Measurements from ENCODE around the gene ITSN1.

The ITSN1 gene

DNA sequence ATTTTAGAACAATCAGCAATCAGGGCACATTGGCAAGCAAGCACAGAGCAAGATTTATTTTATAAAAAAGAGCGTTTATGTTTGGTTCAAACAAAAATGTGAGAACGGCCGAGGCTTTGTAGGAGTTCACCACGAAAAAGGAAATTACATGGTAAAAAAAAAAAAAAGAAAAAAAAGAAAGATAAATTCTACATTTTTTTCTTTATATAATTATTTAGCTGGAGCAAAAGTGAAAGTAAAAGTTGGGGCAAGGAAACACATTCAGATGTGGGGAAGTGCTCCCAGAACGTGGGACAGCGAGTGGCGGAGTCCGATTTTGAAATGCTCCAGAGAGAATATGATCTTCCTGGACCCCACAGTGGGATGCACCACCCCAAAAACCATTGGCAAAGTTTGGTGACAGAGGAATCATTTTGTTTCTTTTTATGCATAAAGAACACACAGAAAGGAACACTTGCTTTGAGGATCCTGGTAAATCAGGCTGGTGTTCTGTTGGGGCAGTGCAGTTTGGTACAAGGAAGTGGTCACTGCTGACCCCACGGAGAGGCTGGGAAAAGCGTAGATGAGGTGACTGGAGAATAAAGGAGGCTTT, 289.6 kb downstream of the ITSN1 start:
- no peaks in the 10 kb centered on the region for H3K9me3 ChIP-seq
- no peaks in the 10 kb centered on the region for H3K27me3 ChIP-seq
- H3K36me3 ChIP-seq, result no peaks in the 10 kb centered on the region
- peak overlapping the region; percentile 32 for H3K27ac ChIP-seq
- no peak for TF ChIP-seq CTCF (IDR thresholded peaks at IDR 0.05)
- H3K4me3 ChIP-seq (ENCODE audit: low read depth in 1 of 2, low read length in 1 of 2), result peak overlapping the region; percentile 57 to 62
- H3K4me1 ChIP-seq (ENCODE audit: control insufficient read depth in 1 of 2, insufficient read depth in 1 of 2, low read depth in 1 of 2, low read length in 1 of 2), result peaks cover 20 to 22% of the 10 kb centered on the region in 2 experiments

DNA sequence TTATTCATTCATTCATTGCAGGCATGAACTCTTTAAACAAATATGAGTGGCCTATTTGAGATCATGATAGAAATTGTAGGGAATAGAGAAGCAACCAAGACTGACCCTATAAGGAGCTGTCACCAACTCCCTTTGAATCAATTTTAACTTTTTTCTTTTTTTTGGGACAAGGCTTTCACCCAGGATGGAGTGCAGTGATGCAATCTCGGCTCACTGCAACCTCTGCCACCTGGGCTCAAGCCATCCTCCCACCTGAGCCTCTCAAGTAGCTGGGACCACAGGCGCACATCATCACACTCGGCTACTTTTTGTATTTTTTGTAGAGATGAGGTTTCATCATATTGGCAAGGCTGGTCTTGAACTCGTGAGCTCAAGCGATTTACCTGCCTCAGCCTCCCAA, 290.4 kb downstream of the ITSN1 start:
- TF ChIP-seq CTCF (IDR thresholded peaks at IDR 0.05), result no peak
- Histone ChIP-seq H3K4me1 (ENCODE audit: control insufficient read depth in 1 of 2, insufficient read depth in 1 of 2, low read depth in 1 of 2, low read length in 1 of 2) (peaks cover 28 to 30% of the 10 kb centered on the region in 2 experiments), H3K9me3 (no peaks in the 10 kb centered on the region), H3K27me3 (no peaks in the 10 kb centered on the region), H3K27ac (no peak overlapping the region), H3K36me3 (no peaks in the 10 kb centered on the region), H3K4me3 (ENCODE audit: low read depth in 1 of 2, low read length in 1 of 2) (no peak overlapping the region)

GRCh38 chr21:33936301-33937038, 294.2 kb downstream of the ITSN1 start:
- H3K4me1 ChIP-seq (ENCODE audit: control insufficient read depth in 1 of 2, insufficient read depth in 1 of 2, low read depth in 1 of 2, low read length in 1 of 2), result peaks cover 29 to 30% of the 10 kb centered on the region in 2 experiments
- no peak overlapping the region for H3K4me3 ChIP-seq (ENCODE audit: low read depth in 1 of 2, low read length in 1 of 2)
- H3K27ac ChIP-seq, result peak overlapping the region; percentile 48
- TF ChIP-seq CTCF (IDR thresholded peaks at IDR 0.05), result no peak
- no peaks in the 10 kb centered on the region for H3K27me3 ChIP-seq
- H3K36me3 ChIP-seq, result no peaks in the 10 kb centered on the region
- no peaks in the 10 kb centered on the region for H3K9me3 ChIP-seq

- Histone ChIP-seq H3K4me1 (ENCODE audit: control insufficient read depth in 1 of 2, insufficient read depth in 1 of 2, low read depth in 1 of 2, low read length in 1 of 2) (peaks cover 23 to 27% of the 10 kb centered on the region in 2 experiments), H3K9me3 (no peaks in the 10 kb centered on the region), H3K36me3 (no peaks in the 10 kb centered on the region), H3K27ac (peak overlapping the region; percentile 48), H3K4me3 (ENCODE audit: low read depth in 1 of 2, low read length in 1 of 2) (no peak overlapping the region), H3K27me3 (no peaks in the 10 kb centered on the region)
- TF ChIP-seq CTCF (IDR thresholded peaks at IDR 0.05), result no peak
Observed at GRCh38 chr21:33937146-33937545, 294.8 kb downstream of the ITSN1 start.

GRCh38 chr21:33937931-33938339, 295.6 kb downstream of the ITSN1 start:
- TF ChIP-seq CTCF (IDR thresholded peaks at IDR 0.05), result no peak

More at GRCh38 chr21:33937931-33938339, 295.6 kb downstream of the ITSN1 start:
- H3K27ac ChIP-seq, result peak overlapping the region; percentile 48
- no peaks in the 10 kb centered on the region for H3K9me3 ChIP-seq
- H3K36me3 ChIP-seq, result no peaks in the 10 kb centered on the region
- H3K27me3 ChIP-seq, result no peaks in the 10 kb centered on the region
- H3K4me3 ChIP-seq (ENCODE audit: low read depth in 1 of 2, low read length in 1 of 2), result peak overlapping the region; percentile 8 to 31
- peaks cover 18 to 21% of the 10 kb centered on the region in 2 experiments for H3K4me1 ChIP-seq (ENCODE audit: control insufficient read depth in 1 of 2, insufficient read depth in 1 of 2, low read depth in 1 of 2, low read length in 1 of 2)
